Neural crest cell (in vitro differentiated cells): ENCODE data around the gene ATF4. TPM values are rescaled to one million over a fixed set of nuclear protein-coding genes. Genes with fewer than 3 reads are reported as not detected.
A peak's percentile ranks its signal among the peaks of the same experiment; 100 is the strongest.

Source experiments
- DNase-seq: peaks from one replicate; pipeline ENCODE4 v3.0.0; 2021; ENCODE audit warnings: low read depth, mixed read lengths, low spot score
- H3K27ac Mint-ChIP-seq: one replicate; pipeline ENCODE4 v1.8.0; 2021; ENCODE audit warnings: mild to moderate bottlenecking, mixed read lengths; ENCODE audit not compliant: unreplicated experiment
- H3K27me3 Mint-ChIP-seq: 2 replicates; pipeline ENCODE4 v1.8.0; 2021; ENCODE audit warnings: low read depth, mild to moderate bottlenecking, mixed read lengths
- H3K36me3 Mint-ChIP-seq: 2 replicates; pipeline ENCODE4 v1.8.0; 2021; ENCODE audit warnings: low read depth, mild to moderate bottlenecking, mixed read lengths
- H3K4me1 Mint-ChIP-seq: 2 replicates; pipeline ENCODE4 v1.8.0; 2021; ENCODE audit warnings: mixed read lengths
- H3K4me3 Mint-ChIP-seq: one replicate; pipeline ENCODE4 v1.8.0; 2021; ENCODE audit warnings: mild to moderate bottlenecking, mixed read lengths
- H3K9me3 Mint-ChIP-seq: 2 replicates; pipeline ENCODE4 v1.8.0; 2021; ENCODE audit warnings: mixed read lengths
- CTCF ChIP-seq: fragments of 200-600 bp; sonication (generic); conservative IDR thresholded peaks from 2 replicates; pipeline ENCODE4 v1.5.0; 2021; ENCODE audit warnings: antibody characterized with exemption, mild to moderate bottlenecking
- total RNA-seq: library from RNA; stranded (reverse); gene quantifications from 2 replicates; pipeline ENCODE4 v1.2.1, GENCODE V29; 2021

Gene ATF4
- total RNA-seq, 1 donor from 2014 or later = 364 TPM

DNA sequence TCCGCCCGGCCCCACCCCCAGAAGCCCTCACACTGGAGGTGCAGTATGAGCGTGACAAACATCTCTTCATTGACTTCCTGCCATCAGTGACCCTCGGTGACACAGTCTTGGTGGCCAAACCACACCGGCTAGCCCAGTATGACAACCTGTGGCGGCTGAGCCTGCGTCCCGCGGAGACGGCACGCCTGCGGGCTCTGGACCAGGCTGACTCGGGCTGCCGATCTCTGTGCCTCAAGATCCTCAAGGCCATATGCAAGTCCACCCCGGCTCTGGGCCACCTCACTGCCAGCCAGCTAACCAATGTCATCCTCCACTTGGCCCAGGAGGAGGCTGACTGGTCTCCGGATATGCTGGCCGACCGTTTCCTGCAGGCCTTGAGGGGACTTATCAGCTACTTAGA lies 6.6 kb upstream of the ATF4 start:
- no peak for DNase-seq
- no peaks in the 10 kb centered on the region for H3K9me3 Mint-ChIP-seq

GRCh38 chr22:39514373-39514973 lies 5.9 kb upstream of the ATF4 start:
- Mint-ChIP-seq H3K9me3 (no peaks in the 10 kb centered on the region), H3K4me1 (peaks cover 15% of the 10 kb centered on the region), H3K36me3 (peaks cover 14% of the 10 kb centered on the region), H3K27ac (no peak overlapping the region), H3K4me3 (peak overlapping the region; percentile 36), H3K27me3 (peaks cover 3% of the 10 kb centered on the region)
- peak; percentile 78 for TF ChIP-seq CTCF
- DNase-seq = peak; percentile 75

More for the DNA sequence above, 6.6 kb upstream of the ATF4 start:
- peak overlapping the region; percentile 27 for H3K4me3 Mint-ChIP-seq
- no peak for TF ChIP-seq CTCF
- peaks cover 9% of the 10 kb centered on the region for H3K4me1 Mint-ChIP-seq
- no peaks in the 10 kb centered on the region for H3K27me3 Mint-ChIP-seq
- peaks cover 16% of the 10 kb centered on the region for H3K36me3 Mint-ChIP-seq
- no peak overlapping the region for H3K27ac Mint-ChIP-seq

GRCh38 chr22:39515266-39516050 lies 4.9 kb upstream of the ATF4 start:
- H3K9me3 Mint-ChIP-seq = peaks cover 2% of the 10 kb centered on the region
- no peak overlapping the region for H3K27ac Mint-ChIP-seq
- peaks cover 22% of the 10 kb centered on the region for H3K4me1 Mint-ChIP-seq
- TF ChIP-seq CTCF = no peak
- DNase-seq = no peak
- H3K27me3 Mint-ChIP-seq = peaks cover 9% of the 10 kb centered on the region
- peaks cover 17% of the 10 kb centered on the region for H3K36me3 Mint-ChIP-seq
- no peak overlapping the region for H3K4me3 Mint-ChIP-seq

DNA sequence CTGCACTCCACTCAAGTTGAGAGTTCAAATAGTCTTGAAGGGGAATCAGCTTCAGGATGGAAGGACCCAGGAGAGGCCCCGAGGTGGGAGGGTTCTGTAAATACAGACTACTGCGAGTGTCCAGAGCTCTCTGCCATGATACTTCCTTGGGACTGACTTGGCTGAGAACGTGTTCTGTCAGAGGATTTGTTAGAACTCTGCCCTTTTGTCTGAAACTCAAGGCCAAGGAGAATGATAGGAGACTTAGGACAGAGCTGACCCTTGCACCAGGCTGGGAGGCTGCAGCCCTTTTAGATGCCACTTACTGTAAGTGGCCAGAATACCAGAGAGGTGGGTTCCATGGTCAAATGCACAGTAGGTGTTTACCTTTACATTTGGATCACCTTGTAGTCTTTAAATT lies 2.9 kb upstream of the ATF4 start:
- Mint-ChIP-seq H3K4me3 (peak overlapping the region; percentile 67), H3K36me3 (peaks cover 30% of the 10 kb centered on the region), H3K4me1 (peaks cover 34% of the 10 kb centered on the region), H3K9me3 (peaks cover 2% of the 10 kb centered on the region), H3K27ac (no peak overlapping the region), H3K27me3 (peaks cover 19% of the 10 kb centered on the region)
- DNase-seq = no peak
- TF ChIP-seq CTCF = no peak

DNA sequence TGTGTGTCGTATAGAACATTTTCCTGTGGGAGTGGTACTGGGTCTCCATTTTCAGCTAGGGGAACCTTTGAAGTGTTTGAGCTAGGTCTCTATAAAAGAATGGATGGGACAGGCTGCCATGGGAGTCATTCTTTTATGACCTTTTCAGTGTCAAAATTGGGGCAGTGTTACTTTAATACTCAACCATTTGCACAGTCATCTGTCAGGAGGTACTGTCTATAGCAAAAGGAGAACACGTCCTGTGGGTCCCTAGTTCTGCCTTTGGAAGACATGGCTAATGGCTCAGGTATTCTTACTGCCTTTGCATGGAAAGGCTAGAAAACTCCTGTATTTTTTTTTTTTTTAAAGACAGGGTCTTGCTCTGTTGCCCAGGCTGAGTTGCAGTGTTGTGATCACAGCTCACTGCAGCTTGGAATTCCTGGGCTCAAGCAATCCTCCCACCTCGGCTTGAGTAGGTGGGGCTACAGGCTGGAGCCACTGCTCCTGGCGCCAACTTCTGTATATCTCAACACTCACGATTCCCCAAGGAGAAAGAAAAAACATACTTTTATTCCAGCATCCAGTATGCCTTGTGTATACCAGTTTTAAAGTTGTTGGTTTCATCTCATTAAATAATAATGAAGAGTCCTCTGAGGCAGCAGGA lies 2.1 kb upstream of the ATF4 start:
- Mint-ChIP-seq H3K4me1 (peaks cover 42% of the 10 kb centered on the region), H3K27ac (peak overlapping the region; percentile 94), H3K27me3 (peaks cover 27% of the 10 kb centered on the region), H3K4me3 (peak overlapping the region; percentile 100), H3K9me3 (peaks cover 2% of the 10 kb centered on the region), H3K36me3 (peaks cover 38% of the 10 kb centered on the region)
- no peak for DNase-seq
- no peak for TF ChIP-seq CTCF
